ENCODE measurements around the gene BCAT1.

DNA sequence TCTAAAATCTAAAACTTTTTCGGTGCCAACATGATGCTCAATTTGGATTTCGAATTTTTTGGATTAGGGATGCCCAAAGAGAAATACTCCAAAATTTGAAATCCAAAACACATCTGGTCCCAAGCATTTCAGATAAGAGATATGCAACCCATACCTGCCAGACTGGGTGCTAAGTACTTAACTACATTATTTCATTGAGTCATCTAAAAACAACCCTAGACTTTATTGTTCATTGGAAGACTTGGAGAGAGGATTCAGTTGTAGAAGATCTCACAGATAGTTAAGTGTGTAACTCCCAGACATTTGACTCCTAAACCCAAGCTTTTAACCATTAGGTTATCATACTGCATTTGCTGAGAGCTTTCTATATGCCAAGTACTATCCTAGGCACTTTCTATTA is 102.2 kb downstream of the BCAT1 start:
- TF ChIP-seq, protein P1, sequence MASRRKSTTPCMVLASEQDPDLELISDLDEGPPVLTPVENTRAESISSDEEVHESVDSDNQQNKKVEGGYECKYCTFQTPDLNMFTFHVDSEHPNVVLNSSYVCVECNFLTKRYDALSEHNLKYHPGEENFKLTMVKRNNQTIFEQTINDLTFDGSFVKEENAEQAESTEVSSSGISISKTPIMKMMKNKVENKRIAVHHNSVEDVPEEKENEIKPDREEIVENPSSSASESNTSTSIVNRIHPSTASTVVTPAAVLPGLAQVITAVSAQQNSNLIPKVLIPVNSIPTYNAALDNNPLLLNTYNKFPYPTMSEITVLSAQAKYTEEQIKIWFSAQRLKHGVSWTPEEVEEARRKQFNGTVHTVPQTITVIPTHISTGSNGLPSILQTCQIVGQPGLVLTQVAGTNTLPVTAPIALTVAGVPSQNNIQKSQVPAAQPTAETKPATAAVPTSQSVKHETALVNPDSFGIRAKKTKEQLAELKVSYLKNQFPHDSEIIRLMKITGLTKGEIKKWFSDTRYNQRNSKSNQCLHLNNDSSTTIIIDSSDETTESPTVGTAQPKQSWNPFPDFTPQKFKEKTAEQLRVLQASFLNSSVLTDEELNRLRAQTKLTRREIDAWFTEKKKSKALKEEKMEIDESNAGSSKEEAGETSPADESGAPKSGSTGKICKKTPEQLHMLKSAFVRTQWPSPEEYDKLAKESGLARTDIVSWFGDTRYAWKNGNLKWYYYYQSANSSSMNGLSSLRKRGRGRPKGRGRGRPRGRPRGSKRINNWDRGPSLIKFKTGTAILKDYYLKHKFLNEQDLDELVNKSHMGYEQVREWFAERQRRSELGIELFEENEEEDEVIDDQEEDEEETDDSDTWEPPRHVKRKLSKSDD (conservative IDR thresholded peaks at IDR 0.05; ENCODE audit: low read length): no peak
- TF ChIP-seq, protein P2, sequence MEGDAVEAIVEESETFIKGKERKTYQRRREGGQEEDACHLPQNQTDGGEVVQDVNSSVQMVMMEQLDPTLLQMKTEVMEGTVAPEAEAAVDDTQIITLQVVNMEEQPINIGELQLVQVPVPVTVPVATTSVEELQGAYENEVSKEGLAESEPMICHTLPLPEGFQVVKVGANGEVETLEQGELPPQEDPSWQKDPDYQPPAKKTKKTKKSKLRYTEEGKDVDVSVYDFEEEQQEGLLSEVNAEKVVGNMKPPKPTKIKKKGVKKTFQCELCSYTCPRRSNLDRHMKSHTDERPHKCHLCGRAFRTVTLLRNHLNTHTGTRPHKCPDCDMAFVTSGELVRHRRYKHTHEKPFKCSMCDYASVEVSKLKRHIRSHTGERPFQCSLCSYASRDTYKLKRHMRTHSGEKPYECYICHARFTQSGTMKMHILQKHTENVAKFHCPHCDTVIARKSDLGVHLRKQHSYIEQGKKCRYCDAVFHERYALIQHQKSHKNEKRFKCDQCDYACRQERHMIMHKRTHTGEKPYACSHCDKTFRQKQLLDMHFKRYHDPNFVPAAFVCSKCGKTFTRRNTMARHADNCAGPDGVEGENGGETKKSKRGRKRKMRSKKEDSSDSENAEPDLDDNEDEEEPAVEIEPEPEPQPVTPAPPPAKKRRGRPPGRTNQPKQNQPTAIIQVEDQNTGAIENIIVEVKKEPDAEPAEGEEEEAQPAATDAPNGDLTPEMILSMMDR (IDR thresholded peaks at IDR 0.05 in 2 of 3, conservative IDR thresholded peaks at IDR 0.05 in 1 of 3; ENCODE audit: insufficient read depth in 2 of 3, low read depth in 1 of 3, low read length in 3 of 3): no peak
- TF ChIP-seq, protein P3, sequence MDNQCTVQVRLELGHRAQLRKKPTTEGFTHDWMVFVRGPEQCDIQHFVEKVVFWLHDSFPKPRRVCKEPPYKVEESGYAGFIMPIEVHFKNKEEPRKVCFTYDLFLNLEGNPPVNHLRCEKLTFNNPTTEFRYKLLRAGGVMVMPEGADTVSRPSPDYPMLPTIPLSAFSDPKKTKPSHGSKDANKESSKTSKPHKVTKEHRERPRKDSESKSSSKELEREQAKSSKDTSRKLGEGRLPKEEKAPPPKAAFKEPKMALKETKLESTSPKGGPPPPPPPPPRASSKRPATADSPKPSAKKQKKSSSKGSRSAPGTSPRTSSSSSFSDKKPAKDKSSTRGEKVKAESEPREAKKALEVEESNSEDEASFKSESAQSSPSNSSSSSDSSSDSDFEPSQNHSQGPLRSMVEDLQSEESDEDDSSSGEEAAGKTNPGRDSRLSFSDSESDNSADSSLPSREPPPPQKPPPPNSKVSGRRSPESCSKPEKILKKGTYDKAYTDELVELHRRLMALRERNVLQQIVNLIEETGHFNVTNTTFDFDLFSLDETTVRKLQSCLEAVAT (IDR thresholded peaks at IDR 0.05): no peak
- TF ChIP-seq, protein P4, sequence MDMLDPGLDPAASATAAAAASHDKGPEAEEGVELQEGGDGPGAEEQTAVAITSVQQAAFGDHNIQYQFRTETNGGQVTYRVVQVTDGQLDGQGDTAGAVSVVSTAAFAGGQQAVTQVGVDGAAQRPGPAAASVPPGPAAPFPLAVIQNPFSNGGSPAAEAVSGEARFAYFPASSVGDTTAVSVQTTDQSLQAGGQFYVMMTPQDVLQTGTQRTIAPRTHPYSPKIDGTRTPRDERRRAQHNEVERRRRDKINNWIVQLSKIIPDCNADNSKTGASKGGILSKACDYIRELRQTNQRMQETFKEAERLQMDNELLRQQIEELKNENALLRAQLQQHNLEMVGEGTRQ (CRISPR knock-in tag; IDR thresholded peaks at IDR 0.05): no peak
- TF ChIP-seq FOXA3 (CRISPR knock-in tag; conservative IDR thresholded peaks at IDR 0.05 in 1 of 2, IDR thresholded peaks at IDR 0.05 in 1 of 2) (no peak), HNRNPH1 (optimal IDR thresholded peaks at IDR 0.05; ENCODE audit: low read depth, low read length) (no peak), ZNF274 (IDR thresholded peaks at IDR 0.05; ENCODE audit: borderline replicate concordance, low read depth, low read length) (no peak), CC2D1A (IDR thresholded peaks at IDR 0.05) (no peak)
- TF ChIP-seq, protein P5, sequence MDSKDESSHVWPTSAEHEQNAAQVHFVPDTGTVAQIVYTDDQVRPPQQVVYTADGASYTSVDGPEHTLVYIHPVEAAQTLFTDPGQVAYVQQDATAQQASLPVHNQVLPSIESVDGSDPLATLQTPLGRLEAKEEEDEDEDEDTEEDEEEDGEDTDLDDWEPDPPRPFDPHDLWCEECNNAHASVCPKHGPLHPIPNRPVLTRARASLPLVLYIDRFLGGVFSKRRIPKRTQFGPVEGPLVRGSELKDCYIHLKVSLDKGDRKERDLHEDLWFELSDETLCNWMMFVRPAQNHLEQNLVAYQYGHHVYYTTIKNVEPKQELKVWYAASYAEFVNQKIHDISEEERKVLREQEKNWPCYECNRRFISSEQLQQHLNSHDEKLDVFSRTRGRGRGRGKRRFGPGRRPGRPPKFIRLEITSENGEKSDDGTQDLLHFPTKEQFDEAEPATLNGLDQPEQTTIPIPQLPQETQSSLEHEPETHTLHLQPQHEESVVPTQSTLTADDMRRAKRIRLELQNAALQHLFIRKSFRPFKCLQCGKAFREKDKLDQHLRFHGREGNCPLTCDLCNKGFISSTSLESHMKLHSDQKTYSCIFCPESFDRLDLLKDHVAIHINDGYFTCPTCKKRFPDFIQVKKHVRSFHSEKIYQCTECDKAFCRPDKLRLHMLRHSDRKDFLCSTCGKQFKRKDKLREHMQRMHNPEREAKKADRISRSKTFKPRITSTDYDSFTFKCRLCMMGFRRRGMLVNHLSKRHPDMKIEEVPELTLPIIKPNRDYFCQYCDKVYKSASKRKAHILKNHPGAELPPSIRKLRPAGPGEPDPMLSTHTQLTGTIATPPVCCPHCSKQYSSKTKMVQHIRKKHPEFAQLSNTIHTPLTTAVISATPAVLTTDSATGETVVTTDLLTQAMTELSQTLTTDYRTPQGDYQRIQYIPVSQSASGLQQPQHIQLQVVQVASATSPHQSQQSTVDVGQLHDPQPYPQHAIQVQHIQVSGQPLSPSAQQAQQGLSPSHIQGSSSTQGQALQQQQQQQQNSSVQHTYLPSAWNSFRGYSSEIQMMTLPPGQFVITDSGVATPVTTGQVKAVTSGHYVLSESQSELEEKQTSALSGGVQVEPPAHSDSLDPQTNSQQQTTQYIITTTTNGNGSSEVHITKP (IDR thresholded peaks at IDR 0.05; ENCODE audit: partially characterized antibody): no peak
